Raji (cell line): ENCODE data around the gene CD48.

Experiments used
- POLR2A ChIP-seq: IDR thresholded peaks from 2 replicates; pipeline ENCODE4 v1.6.1; 2011; ENCODE audit warnings: low read depth, low read length, control low read depth; ENCODE audit not compliant: insufficient read depth

The CD48 gene

DNA sequence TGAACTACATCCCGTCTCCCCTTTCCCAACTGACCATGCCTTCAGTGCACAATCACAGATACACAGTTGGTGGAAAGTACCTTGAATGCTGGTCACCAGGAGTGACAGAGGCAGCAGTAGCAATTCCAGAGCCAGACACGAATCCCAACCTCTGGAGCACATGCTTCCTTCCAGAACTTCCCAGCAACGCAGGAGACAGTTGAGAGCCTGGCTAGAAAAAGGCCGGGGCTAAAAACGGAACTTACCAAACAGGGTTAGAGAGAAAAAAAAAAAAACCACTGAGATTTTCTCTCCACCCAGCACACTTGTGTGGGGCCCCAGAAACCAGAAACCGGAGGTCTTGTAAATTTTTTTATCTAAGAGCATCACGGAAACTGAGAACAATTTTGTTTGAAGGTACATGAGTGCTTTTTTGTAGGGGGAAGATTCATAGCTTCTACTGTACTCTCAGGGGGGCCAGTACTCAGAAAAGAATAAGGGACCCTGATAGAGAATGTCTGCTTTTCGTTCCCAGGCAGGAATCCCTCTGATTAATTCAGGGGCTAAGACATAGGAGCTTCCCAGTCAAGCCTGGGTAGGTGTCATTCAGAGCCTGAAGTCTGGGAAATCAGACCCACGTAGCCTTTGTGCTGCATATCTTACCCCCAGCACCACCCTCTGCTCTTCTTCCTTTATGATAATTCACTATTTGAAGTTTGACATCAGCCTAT is at the start of gene CD48:
Gene CD48 (minus strand): TSS at position 221 of the 710 bp plus-strand sequence. CDS start 59 bp downstream, at position 162.
- peak; percentile 78 for TF ChIP-seq POLR2A

- TF ChIP-seq POLR2A = no peak
Observed at GRCh38 chr1:160761046-160761445, 49.4 kb upstream of the CD48 start.

DNA sequence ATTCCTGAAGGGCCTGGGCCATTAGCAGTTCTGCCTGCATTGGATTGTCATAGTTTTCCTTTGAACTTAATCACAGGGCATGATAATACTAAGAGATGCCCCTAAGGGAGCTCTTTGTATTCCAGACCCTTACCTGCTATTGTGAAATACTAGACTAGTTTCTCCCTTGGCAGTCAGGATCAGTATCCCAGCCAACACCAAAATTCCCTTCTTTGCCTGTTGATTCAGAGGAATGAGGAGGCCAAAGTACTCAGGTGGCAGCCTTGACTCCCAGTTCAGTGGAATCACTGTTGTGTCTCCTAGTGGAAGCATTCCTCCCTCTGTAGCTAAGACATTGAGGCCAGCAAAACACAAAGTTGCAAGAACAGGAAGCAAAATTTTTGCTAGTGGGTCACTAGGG is 48.1 kb upstream of the CD48 start:
- TF ChIP-seq POLR2A = no peak

DNA sequence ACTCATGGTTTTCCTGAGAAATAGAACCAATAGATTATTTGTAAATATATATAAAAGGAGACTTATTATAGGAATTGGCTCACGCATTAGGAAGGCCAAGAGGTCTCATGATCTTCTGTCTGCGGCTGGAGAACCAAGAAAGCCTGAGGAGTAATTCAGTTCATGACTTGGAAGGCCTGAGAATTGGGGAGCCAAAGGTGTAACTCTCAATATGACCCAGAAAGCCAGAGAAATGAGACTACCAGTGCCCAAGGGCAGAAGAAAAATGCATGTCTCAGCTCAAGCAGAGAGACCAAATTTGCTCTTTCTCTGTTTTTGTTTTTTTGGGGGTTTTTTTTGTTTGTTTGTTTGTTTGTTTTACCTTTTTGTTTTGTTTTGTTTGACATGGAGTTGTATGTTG is 46.9 kb upstream of the CD48 start:
- TF ChIP-seq POLR2A = no peak

- no peak for TF ChIP-seq POLR2A
Observed at GRCh38 chr1:160756849-160757201, 45.2 kb upstream of the CD48 start.

DNA sequence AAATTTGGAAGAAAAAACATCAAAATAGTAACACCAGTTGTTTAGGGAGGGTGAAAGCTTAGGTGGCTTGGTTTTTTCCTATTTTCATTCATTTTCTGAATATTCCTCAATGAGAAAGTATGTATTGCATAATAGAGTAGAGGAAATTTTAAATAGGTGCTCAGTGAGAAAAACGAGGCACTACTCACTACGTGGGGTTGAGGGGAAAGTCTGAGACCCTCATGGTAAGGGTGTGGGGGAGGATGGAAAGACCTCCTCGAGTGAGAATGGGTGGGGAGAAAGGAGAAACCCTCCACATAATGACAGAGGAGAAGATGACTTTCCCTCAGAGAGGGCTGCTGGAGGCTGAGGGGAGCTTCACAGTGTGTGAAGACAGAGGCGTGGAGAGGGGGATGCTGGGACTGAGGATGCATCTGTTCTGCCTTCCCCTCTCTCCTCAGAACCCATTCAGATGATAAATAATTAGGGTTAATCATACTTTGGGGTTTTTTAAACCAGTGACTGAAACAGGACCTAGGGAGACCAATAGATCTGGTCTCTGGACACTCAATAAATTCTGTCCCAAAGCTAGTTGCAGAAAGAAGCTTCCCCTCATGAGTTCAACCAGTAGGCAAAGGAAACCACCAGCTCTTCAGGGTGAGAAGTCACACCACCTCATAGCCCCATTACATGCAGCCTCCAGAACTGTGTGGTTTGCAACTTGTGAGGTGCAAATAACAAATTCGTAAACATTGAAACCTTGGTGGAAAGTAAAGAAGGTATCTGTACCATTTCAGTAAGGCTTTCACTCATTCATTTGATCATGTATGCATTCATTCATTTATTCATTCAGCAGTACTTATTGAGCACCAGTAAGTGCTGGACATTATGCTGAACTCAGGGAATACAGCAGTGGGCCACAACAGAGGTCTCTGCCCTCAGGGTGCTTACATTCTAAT is 44.6 kb upstream of the CD48 start:
- no peak for TF ChIP-seq POLR2A

DNA sequence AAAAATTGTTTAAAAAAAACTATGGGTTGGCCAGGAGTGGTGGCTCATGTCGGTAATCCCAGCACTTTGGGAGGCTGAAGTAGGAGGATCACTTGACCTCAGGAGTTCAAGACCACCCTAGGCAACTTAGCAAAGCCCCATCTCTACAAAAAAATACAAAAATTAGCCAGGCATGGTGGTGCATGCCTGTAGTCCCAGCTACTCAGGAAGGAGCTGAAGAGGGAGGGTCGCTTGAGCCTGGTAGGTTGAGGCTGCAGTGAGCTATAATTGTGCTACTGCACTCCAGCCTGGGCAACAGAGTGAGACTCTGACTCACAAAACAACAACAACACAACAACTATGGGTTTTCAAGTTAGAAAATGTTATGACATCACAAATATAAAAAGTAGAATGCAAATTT is 43.8 kb upstream of the CD48 start:
- no peak for TF ChIP-seq POLR2A

DNA sequence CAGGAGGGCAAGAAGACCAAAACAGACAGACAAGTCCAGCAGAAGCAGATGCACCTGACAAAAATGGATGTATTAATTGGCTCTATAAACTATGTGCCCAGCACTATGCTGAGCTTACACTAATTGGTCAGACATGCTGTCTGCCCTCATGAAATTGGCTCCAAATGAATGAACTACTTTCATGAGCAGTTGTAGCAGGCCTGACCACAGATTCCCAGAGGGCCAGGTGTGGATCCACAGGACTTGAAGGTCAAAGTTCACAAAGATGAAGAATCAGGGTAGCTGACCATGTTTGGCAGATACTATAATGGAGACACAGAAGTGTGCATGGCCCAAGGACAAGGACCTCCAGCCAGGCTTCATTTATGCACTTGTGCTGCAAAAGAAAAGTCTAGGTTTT is 42.0 kb upstream of the CD48 start:
- no peak for TF ChIP-seq POLR2A

- no peak for TF ChIP-seq POLR2A
Observed at GRCh38 chr1:160752924-160753323, 41.3 kb upstream of the CD48 start.

- no peak for TF ChIP-seq POLR2A
Observed at GRCh38 chr1:160752406-160752805, 40.8 kb upstream of the CD48 start.

- TF ChIP-seq POLR2A = no peak
Observed at GRCh38 chr1:160750608-160751007, 39.0 kb upstream of the CD48 start.

GRCh38 chr1:160748878-160749269 is 37.3 kb upstream of the CD48 start:
- TF ChIP-seq POLR2A = no peak

- TF ChIP-seq POLR2A = no peak
Observed at GRCh38 chr1:160748181-160748877, 36.7 kb upstream of the CD48 start.

GRCh38 chr1:160747717-160748116 is 36.1 kb upstream of the CD48 start:
- no peak for TF ChIP-seq POLR2A

- TF ChIP-seq POLR2A = no peak
Observed at GRCh38 chr1:160746836-160747500, 35.3 kb upstream of the CD48 start.
